ENCODE results near the gene UPK3A. TPM values are rescaled to one million over a fixed set of nuclear protein-coding genes. Genes with fewer than 3 reads are reported as not detected.

UPK3A gene
- total and polyA plus RNA-seq, 2 of the 13 experiments (the other 11 are each of a cell fraction or from before 2014, with no cell fraction given): 10.5 to 13.8 TPM

DNA sequence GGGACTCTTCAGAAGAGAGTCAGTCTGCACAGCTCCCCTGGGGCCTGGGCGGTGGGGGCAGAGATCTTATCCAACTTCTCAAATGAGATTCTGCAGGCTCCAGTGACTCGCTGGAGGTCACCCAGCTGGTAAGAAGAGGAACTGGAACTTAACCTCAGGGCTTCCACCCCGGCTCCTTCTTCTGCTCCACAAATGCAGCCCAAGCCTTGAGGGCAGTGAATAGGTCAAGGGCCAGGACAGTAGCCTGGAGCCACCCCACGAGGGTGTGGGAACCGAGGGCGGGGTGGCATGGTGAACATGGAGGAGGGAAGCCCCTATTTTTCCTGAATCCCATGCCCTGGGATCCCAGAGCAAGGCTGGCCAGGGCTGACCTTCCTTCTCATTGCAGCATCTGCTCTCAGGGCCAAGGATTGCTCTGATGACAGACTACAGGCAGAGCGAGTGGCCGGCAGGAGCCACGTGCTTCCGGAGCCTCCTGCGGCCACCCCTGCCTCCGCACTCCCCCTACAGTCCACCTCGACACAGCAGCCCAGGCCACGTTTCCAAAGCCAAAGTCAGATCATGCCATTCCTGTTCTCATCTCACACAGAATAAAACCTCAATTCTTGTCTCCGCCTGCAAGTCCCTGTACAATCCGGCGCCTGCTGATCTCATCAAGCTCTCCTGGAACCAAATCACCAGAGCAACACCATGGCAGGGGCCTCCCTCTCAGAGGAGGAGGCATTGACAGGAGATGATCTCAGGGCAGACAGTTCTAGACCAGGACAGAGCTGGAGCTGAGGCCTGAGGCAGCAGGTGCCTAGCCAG is 21.1 kb upstream of the UPK3A start (continued):
- no peak for TF ChIP-seq HHEX (CRISPR knock-in tag; IDR thresholded peaks at IDR 0.05)
- peak; percentile 87 for TF ChIP-seq MNT (IDR thresholded peaks at IDR 0.05)
- TF ChIP-seq TSC22D2 (CRISPR knock-in tag; IDR thresholded peaks at IDR 0.05; ENCODE audit: borderline replicate concordance): 0 out of 2 replicates have a peak, but pooled peaks have one; percentile 66
- peak; percentile 19; the same call in 1 of the 2 replicates for TF ChIP-seq ZNF354B (CRISPR knock-in tag; IDR thresholded peaks at IDR 0.05)
- TF ChIP-seq, protein P1, sequence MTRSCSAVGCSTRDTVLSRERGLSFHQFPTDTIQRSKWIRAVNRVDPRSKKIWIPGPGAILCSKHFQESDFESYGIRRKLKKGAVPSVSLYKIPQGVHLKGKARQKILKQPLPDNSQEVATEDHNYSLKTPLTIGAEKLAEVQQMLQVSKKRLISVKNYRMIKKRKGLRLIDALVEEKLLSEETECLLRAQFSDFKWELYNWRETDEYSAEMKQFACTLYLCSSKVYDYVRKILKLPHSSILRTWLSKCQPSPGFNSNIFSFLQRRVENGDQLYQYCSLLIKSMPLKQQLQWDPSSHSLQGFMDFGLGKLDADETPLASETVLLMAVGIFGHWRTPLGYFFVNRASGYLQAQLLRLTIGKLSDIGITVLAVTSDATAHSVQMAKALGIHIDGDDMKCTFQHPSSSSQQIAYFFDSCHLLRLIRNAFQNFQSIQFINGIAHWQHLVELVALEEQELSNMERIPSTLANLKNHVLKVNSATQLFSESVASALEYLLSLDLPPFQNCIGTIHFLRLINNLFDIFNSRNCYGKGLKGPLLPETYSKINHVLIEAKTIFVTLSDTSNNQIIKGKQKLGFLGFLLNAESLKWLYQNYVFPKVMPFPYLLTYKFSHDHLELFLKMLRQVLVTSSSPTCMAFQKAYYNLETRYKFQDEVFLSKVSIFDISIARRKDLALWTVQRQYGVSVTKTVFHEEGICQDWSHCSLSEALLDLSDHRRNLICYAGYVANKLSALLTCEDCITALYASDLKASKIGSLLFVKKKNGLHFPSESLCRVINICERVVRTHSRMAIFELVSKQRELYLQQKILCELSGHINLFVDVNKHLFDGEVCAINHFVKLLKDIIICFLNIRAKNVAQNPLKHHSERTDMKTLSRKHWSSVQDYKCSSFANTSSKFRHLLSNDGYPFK (CRISPR knock-in tag; IDR thresholded peaks at IDR 0.05; ENCODE audit: borderline replicate concordance): peak; percentile 76; the same call in 1 of the 2 replicates
- peak; percentile 62; the same call in 1 of the 2 replicates for TF ChIP-seq CEBPG (CRISPR knock-in tag; IDR thresholded peaks at IDR 0.05)
- TF ChIP-seq RXRB (CRISPR knock-in tag; IDR thresholded peaks at IDR 0.05; ENCODE audit: borderline replicate concordance): peak; percentile 66; the same call in 1 of the 2 replicates
- TF ChIP-seq TBX2 (CRISPR knock-in tag; IDR thresholded peaks at IDR 0.05; ENCODE audit: borderline replicate concordance): peak; percentile 71; the same call in 1 of the 2 replicates
- peak; percentile 55 for TF ChIP-seq TEAD3 (CRISPR knock-in tag; optimal IDR thresholded peaks at IDR 0.05; ENCODE audit: borderline replicate concordance)
- no peak for TF ChIP-seq ZNF776 (CRISPR knock-in tag; IDR thresholded peaks at IDR 0.05)
- peak; percentile 64 for TF ChIP-seq ELF1 (CRISPR knock-in tag; IDR thresholded peaks at IDR 0.05)
- TF ChIP-seq TEAD2 (CRISPR knock-in tag; IDR thresholded peaks at IDR 0.05): no peak
- TF ChIP-seq, protein P2, sequence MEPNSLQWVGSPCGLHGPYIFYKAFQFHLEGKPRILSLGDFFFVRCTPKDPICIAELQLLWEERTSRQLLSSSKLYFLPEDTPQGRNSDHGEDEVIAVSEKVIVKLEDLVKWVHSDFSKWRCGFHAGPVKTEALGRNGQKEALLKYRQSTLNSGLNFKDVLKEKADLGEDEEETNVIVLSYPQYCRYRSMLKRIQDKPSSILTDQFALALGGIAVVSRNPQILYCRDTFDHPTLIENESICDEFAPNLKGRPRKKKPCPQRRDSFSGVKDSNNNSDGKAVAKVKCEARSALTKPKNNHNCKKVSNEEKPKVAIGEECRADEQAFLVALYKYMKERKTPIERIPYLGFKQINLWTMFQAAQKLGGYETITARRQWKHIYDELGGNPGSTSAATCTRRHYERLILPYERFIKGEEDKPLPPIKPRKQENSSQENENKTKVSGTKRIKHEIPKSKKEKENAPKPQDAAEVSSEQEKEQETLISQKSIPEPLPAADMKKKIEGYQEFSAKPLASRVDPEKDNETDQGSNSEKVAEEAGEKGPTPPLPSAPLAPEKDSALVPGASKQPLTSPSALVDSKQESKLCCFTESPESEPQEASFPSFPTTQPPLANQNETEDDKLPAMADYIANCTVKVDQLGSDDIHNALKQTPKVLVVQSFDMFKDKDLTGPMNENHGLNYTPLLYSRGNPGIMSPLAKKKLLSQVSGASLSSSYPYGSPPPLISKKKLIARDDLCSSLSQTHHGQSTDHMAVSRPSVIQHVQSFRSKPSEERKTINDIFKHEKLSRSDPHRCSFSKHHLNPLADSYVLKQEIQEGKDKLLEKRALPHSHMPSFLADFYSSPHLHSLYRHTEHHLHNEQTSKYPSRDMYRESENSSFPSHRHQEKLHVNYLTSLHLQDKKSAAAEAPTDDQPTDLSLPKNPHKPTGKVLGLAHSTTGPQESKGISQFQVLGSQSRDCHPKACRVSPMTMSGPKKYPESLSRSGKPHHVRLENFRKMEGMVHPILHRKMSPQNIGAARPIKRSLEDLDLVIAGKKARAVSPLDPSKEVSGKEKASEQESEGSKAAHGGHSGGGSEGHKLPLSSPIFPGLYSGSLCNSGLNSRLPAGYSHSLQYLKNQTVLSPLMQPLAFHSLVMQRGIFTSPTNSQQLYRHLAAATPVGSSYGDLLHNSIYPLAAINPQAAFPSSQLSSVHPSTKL (CRISPR knock-in tag; IDR thresholded peaks at IDR 0.05): peak; percentile 73
- TF ChIP-seq SIN3A (IDR thresholded peaks at IDR 0.05; ENCODE audit: borderline replicate concordance, low read depth, low read length): peak; percentile 94
- no peak for TF ChIP-seq ZNF703 (CRISPR knock-in tag; IDR thresholded peaks at IDR 0.05; ENCODE audit: borderline replicate concordance)
- TF ChIP-seq THAP11 (CRISPR knock-in tag; IDR thresholded peaks at IDR 0.05): peak; percentile 68
- TF ChIP-seq ZHX1 (CRISPR knock-in tag; IDR thresholded peaks at IDR 0.05; ENCODE audit: low read depth): peak; percentile 74; the same call in 1 of the 2 replicates
- peak; percentile 66; the same call in 1 of the 2 replicates for TF ChIP-seq ZNF788 (CRISPR knock-in tag; IDR thresholded peaks at IDR 0.05; ENCODE audit: borderline replicate concordance)
